Esophagus mucosa (tissue), 1 donor: ENCODE results near the gene MTMR10. TPM values are rescaled to one million over a fixed set of nuclear protein-coding genes. Genes with fewer than 3 reads are reported as not detected.
A peak's percentile ranks its signal among the peaks of the same experiment; 100 is the strongest.

Experiments used
- ATAC-seq: fragments of 200-7000 bp; cut with Tn5 transposase; one replicate; pipeline ENCODE4 v1.9.1; 2020
- total RNA-seq: library from RNA; stranded (reverse); gene quantifications from one replicate; pipeline ENCODE4 v1.2.4, GENCODE V29; 2023
- donor health status: DM: yes; HTN: yes; CAD: no.

MTMR10 gene
- total RNA-seq = 19.1 TPM

GRCh38 chr15:30991255-30992235 lies at the start of gene MTMR10:
MTMR10 (minus strand) TSS chr15:30991628; CDS start chr15:30991506, 122 bp downstream.
- peak; percentile 98 for ATAC-seq

- ATAC-seq = no peak
Measured at GRCh38 chr15:31040611-31041010, 49.2 kb upstream of the MTMR10 start.

- ATAC-seq = no peak
Measured at GRCh38 chr15:31039961-31040360, 48.5 kb upstream of the MTMR10 start.

- ATAC-seq = no peak
Measured at GRCh38 chr15:31037731-31038477, 46.5 kb upstream of the MTMR10 start.

- ATAC-seq = peak; percentile 19
Measured at GRCh38 chr15:31036783-31037182, 45.4 kb upstream of the MTMR10 start.

GRCh38 chr15:31035610-31036009 lies 44.2 kb upstream of the MTMR10 start:
- no peak for ATAC-seq

GRCh38 chr15:31034152-31034551 lies 42.7 kb upstream of the MTMR10 start:
- ATAC-seq = no peak

GRCh38 chr15:31032961-31033371 lies 41.5 kb upstream of the MTMR10 start:
- ATAC-seq = no peak

- ATAC-seq = no peak
Measured at GRCh38 chr15:31031471-31032067, 40.1 kb upstream of the MTMR10 start.

- no peak for ATAC-seq
Measured at GRCh38 chr15:31027910-31028578, 36.6 kb upstream of the MTMR10 start.

- ATAC-seq = no peak
Measured at GRCh38 chr15:31025996-31026395, 34.6 kb upstream of the MTMR10 start.

- no peak for ATAC-seq
Measured at GRCh38 chr15:31024979-31025378, 33.6 kb upstream of the MTMR10 start.

- ATAC-seq = peak; percentile 31
Measured at GRCh38 chr15:31024330-31024729, 32.9 kb upstream of the MTMR10 start.

GRCh38 chr15:31023841-31024240 lies 32.4 kb upstream of the MTMR10 start:
- ATAC-seq = peak; percentile 79

GRCh38 chr15:31021067-31021665 lies 29.7 kb upstream of the MTMR10 start:
- ATAC-seq = no peak

- no peak for ATAC-seq
Measured at GRCh38 chr15:31020542-31020941, 29.1 kb upstream of the MTMR10 start.

GRCh38 chr15:31019986-31020385 lies 28.6 kb upstream of the MTMR10 start:
- ATAC-seq = no peak

- no peak for ATAC-seq
Measured at GRCh38 chr15:31017311-31017710, 25.9 kb upstream of the MTMR10 start.

GRCh38 chr15:31016446-31016915 lies 25.1 kb upstream of the MTMR10 start:
- peak; percentile 92 for ATAC-seq

- no peak for ATAC-seq
Measured at GRCh38 chr15:31014608-31014925, 23.1 kb upstream of the MTMR10 start.

GRCh38 chr15:31013863-31014607 lies 22.6 kb upstream of the MTMR10 start:
- peak; percentile 46 for ATAC-seq
